ENCODE measurements around the gene RCBTB1. TPM values are rescaled to one million over a fixed set of nuclear protein-coding genes. Genes with fewer than 3 reads are reported as not detected.
"Not testable (repeated sequence)": the region's sequence is repeated elsewhere in the genome, so short reads cannot be mapped to it uniquely, and the experiment has no call there.

The RCBTB1 gene
- 22.8 TPM for total RNA-seq

DNA sequence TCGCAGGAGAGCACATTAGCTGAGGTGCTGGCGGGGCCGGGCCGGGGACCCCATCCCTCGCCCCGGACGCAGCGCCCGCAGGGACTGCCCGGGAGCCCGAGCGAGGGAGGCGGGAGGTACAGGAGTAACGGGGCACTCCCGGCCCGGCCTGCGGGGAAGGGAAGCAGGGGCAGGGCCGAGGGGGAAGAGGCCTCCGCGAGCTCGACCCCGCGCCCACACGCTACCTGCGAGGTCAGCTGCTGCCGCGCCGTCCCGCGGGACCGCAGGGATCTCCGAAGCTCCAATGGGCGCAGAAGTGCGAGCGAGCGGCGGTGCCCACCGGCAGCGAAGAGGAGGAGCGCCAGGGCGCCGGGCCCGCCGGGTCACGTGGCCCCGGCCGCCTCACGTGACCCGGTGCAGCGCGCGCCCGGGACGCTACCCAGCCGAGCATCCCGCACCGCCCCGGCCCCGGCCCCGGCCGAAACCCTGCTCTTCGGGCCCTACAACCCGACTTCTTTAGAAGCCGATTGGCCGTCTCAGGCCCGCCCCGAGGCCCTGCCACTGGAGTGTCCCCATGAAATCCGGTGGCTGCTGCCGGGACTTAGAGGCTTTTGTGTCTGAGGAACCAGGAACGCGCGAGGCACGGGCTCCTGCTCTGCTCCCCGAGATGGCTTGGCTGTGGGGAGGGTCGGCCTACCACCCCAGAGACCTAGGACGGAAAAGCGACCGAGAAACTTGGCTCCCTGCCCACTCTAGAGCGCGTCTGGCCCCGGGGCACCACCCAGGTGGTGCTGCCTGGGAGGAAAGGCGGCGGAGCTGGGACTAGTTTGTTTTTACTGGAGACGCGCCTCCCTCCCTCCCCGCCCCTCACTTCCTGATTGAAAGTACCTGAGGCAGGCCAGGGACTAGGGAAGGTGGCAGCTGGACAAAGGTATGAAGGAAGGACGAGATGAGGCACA, at the start of gene RCBTB1:
TSS of gene RCBTB1 (minus strand) at position 339 of the 938 bp plus-strand sequence. CDS start 18,279 bp downstream, outside the sequence.
- peak; percentile 54 for DNase-seq (ENCODE audit: low spot score)

GRCh38 chr13:49633710-49634109, 48.4 kb upstream of the RCBTB1 start:
- DNase-seq (ENCODE audit: low spot score): no peak

- no peak for DNase-seq (ENCODE audit: low spot score)
Observed at GRCh38 chr13:49632156-49632555, 46.8 kb upstream of the RCBTB1 start.

GRCh38 chr13:49630580-49630979, 45.2 kb upstream of the RCBTB1 start:
- DNase-seq (ENCODE audit: low spot score): no peak

- no peak for DNase-seq (ENCODE audit: low spot score)
Observed at GRCh38 chr13:49629947-49630346, 44.6 kb upstream of the RCBTB1 start.

DNA sequence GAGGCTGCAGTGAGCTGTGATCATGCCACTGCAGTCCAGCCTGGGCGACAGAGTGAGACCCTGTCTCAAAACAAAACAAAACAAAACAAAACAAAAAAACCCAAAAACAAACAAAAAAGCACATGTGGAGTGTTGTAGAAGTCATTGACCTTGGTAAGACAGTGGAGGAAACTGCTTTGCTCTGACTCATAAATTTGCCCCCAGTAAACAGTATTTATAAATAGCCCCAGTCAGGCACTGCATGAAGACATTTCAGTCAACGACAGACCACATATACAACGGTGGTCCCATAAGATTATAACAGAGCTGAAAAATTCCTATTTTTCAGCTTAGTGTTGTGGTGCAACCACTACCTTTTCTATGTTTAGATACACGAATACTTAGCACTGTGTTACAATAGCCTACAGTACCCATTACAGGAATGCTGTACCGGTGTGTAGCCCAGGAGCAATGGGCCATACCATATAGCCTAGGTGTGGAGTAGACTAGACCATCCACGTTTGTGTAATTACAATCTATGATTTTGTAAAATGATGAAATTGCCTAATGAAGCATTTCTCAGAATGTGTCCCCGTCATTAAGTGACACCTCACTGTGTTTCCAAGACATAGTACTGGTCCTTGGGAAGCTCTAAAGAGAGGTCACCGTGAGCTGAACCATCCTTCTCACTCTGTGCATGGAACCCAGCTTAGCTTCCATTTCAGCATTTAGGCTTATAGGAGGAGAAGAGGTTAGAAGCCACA, 44.0 kb upstream of the RCBTB1 start:
- no peak for DNase-seq (ENCODE audit: low spot score)

- peak; percentile 54 for DNase-seq (ENCODE audit: low spot score)
Observed at GRCh38 chr13:49627831-49628652, 42.7 kb upstream of the RCBTB1 start, which contains the start of gene ARL11. ARL11 (plus strand) TSS chr13:49628507; CDS start chr13:49630448, 1,941 bp downstream.

- peak; percentile 32 for DNase-seq (ENCODE audit: low spot score)
Observed at GRCh38 chr13:49625392-49626079, 40.2 kb upstream of the RCBTB1 start.

GRCh38 chr13:49624229-49624628, 38.9 kb upstream of the RCBTB1 start:
- no peak for DNase-seq (ENCODE audit: low spot score)

GRCh38 chr13:49622174-49622946, 37.0 kb upstream of the RCBTB1 start:
- DNase-seq (ENCODE audit: low spot score): no peak

- no peak for DNase-seq (ENCODE audit: low spot score)
Observed at GRCh38 chr13:49620170-49620621, 34.8 kb upstream of the RCBTB1 start.

DNA sequence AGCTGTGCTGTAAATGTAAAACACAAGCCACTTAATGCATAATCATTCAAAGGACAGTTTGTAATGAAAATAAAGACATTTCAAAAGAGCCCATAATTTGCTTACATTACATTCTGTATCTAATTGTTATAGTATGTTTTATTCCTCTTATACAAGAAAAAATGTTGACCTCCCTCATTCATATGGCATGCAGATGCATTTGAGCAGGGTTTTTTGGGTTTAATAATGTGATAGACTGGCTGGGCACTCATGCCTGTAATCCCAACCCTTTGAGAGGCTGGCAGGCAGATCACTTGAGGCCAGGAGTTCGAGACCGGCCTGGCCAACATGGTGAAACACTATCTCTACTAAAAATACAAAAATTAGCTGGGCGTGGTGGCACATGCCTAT, 31.3 kb upstream of the RCBTB1 start:
- no peak for DNase-seq (ENCODE audit: low spot score)

- DNase-seq (ENCODE audit: low spot score): no peak
Observed at GRCh38 chr13:49615836-49616675, 30.7 kb upstream of the RCBTB1 start.

DNA sequence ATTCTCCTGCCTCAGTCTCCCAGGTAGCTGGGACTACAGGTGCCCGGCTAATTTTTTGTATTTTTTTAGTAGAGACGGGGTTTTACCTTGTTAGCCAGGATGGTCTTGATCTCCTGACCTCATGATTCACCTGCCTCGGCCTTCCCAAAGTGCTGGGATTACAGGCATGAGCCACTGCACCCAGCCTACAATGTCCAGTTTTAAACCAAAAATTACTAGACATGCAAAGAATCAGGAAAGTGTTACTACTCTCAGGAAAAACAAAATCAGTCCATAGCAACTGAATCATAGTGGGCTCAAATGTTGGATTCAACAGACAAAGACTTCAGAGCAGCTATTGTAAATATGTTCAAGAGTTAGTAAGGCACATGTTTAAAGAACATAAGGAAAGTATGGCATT, 26.7 kb upstream of the RCBTB1 start:
- DNase-seq (ENCODE audit: low spot score): not testable (repeated sequence)

DNA sequence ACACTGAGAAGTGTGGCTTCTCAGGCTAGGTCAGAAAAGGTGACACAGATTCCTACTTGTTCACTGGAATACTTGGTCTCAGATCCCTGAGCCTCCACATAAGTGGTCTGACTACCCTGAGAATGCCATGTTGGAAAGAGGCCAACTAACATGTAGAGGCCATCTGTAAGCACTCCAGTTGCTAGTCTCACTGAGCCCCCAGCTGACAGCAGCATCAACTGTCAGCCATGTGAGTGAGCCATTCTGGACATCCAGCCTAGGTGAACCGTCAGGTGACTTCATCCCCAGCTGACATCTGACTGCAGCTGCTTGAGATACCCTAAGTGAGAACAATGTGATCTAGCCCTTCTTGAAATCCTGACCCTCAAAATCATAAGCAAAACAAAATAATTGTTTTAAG, 24.8 kb upstream of the RCBTB1 start:
- DNase-seq (ENCODE audit: low spot score): no peak

GRCh38 chr13:49608651-49609331, 23.4 kb upstream of the RCBTB1 start:
- no peak for DNase-seq (ENCODE audit: low spot score)

DNA sequence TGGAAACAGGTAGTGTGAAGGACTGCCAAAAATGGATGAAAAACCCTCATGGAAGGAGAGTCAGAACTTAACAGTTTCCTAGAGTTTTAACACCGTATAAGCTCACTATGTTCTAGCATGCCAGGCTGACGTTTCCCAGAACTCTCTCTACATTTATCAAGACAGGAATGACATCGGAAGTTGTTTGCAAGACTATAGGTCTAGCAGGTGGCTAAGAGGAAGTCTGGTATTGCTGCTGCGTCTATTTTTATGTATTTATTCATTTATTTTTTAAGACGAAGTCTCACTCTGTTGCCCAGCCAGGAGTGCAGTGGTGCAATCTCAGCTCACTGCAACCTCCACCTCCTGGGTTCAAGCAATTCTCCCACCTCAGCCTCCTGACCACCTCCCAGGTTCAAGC, 22.4 kb upstream of the RCBTB1 start:
- DNase-seq (ENCODE audit: low spot score): no peak

DNA sequence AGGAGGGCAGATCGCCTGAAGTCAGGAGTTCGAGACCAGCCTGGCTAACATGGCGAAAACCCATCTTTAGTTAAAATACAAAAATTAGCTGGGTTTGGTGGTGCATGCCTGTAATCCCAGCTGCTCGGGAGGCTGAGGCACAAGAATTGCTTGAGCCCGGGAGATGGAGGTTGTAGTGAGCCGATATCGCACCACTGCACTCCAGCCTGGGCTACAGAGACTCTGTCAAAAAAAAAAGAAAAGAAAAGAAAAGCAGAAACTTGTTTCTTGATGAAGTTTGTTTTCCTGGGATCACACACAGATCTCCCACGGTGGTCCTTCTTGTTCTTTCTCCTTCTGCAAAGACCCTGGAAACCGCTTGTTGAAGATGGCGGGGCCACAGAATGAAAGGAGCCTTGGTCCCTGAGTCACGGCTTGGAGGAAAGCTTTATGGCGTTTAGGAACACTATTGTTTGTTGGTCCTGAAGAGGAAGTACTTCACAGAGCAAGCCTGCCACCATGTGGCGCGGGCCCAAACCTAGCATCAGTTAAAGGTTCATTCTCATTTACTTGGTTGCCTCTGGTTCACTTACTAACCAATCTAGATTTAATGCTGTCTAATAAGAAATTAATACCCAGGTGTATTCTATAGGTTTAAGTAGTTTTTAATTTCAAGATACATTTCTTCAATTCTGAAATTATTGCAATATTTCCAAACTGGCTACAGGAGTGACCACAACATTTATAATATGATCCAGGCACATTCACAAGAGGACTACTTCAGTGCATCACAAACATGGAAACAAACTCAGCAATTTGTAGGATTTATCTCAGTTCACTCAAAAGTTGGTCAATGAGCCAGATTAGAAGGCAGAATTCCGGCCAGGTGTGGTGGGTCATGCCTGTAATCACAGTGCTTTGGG, 21.6 kb upstream of the RCBTB1 start:
- peak; percentile 89 for DNase-seq (ENCODE audit: low spot score)
